ENCODE measurements around the gene RASSF3. TPM values are rescaled to one million over a fixed set of nuclear protein-coding genes. Genes with fewer than 3 reads are reported as not detected.

RASSF3 gene
- total RNA-seq, 6 experiments from 2014 or later: 5.8 to 27.3 (median 10.6) TPM

GRCh38 chr12:64694130-64695040 is 84.1 kb downstream of the RASSF3 start:
- H3K9me3 ChIP-seq: no peaks in the 10 kb centered on the region
- ATAC-seq: no peak
- 85% methylated on average over 14 of the region's 18 CpGs for WGBS (ENCODE audit: insufficient coverage, low coverage, low lambda C conversion rate, missing lambda C conversion rate)
- H3K4me1 ChIP-seq: no peaks in the 10 kb centered on the region
- no peaks in the 10 kb centered on the region for H3K27me3 ChIP-seq
- no peak overlapping the region for H3K4me3 ChIP-seq
- intact Hi-C loops (cut with DNase I): loop anchor here (5.0 kb wide), 2 partner anchors 142 to 147 kb away; no protein-coding TSS in a partner anchor
- TF ChIP-seq POLR2A (IDR thresholded peaks at IDR 0.05): no peak
- TF ChIP-seq CTCF (IDR thresholded peaks at IDR 0.05): no peak
- H3K27ac ChIP-seq: no peak overlapping the region
- no peak for DNase-seq
- H3K36me3 ChIP-seq: no peaks in the 10 kb centered on the region

- Histone ChIP-seq H3K27ac (no peak overlapping the region), H3K27me3 (no peaks in the 10 kb centered on the region)
Observed at GRCh38 chr12:64695550-64695949, 85.3 kb downstream of the RASSF3 start.

GRCh38 chr12:64696080-64696741 is 85.9 kb downstream of the RASSF3 start:
- no peak for DNase-seq
- WGBS (ENCODE audit: insufficient coverage, low coverage, low lambda C conversion rate, missing lambda C conversion rate): 17% methylated on average over 1 of the region's 1 CpG
- intact Hi-C loops (cut with DNase I): loop anchor here in 1 of 2 donors (5.0 kb wide), 1 partner anchor 144 kb away; no protein-coding TSS in a partner anchor

More at GRCh38 chr12:64695550-64695949, 85.3 kb downstream of the RASSF3 start:
- intact Hi-C loops (cut with DNase I): loop anchor here in 1 of 2 donors (5.0 kb wide), 1 partner anchor 143 kb away; no protein-coding TSS in a partner anchor
- 84% methylated on average over 3 of the region's 5 CpGs for WGBS (ENCODE audit: insufficient coverage, low coverage, low lambda C conversion rate, missing lambda C conversion rate)
- Histone ChIP-seq H3K36me3 (no peaks in the 10 kb centered on the region), H3K4me3 (no peak overlapping the region), H3K4me1 (no peaks in the 10 kb centered on the region), H3K9me3 (no peaks in the 10 kb centered on the region)
- peak in 1 of 3 donors; percentile 37 for DNase-seq
- no peak for TF ChIP-seq POLR2A (IDR thresholded peaks at IDR 0.05)
- no peak for TF ChIP-seq CTCF (IDR thresholded peaks at IDR 0.05)
- no peak for ATAC-seq

More at GRCh38 chr12:64696080-64696741, 85.9 kb downstream of the RASSF3 start:
- Histone ChIP-seq H3K27ac (no peak overlapping the region), H3K27me3 (no peaks in the 10 kb centered on the region), H3K4me3 (no peak overlapping the region), H3K4me1 (no peaks in the 10 kb centered on the region), H3K9me3 (no peaks in the 10 kb centered on the region), H3K36me3 (peaks cover 0 to 2% (median 0%) of the 10 kb centered on the region in 4 donors)
- peak in 3 of 4 donors; percentile 20 to 41 (median 34) for ATAC-seq
- TF ChIP-seq CTCF (IDR thresholded peaks at IDR 0.05): peak; percentile 36 to 49 (median 42)
- TF ChIP-seq POLR2A (IDR thresholded peaks at IDR 0.05): no peak
